A673 (cell line): ENCODE data around the gene PPARA. TPM values are rescaled to one million over a fixed set of nuclear protein-coding genes. Genes with fewer than 3 reads are reported as not detected.

Experiments used
- BruUV-seq: library from RNA; stranded (reverse); fragments of 400-500 nt; replicated peaks from 2 replicates; lab custom pipeline; 2021; lab: Mats Ljungman, UMichigan
- CTCF ChIA-PET: fragments of 300-600 bp; sonication (Branson Sonifier 250); formaldehyde crosslinking; loops from one replicate; lab custom pipeline; 2022; ENCODE audit warnings: antibody characterized with exemption; lab: Charles Lee
- POLR2A ChIA-PET: fragments of 300-600 bp; sonication (Branson Sonifier 250); formaldehyde crosslinking; loops from one replicate; lab custom pipeline; 2022; ENCODE audit warnings: antibody characterized with exemption; ENCODE audit not compliant: low non-redundant PET; lab: Charles Lee
- DNase-seq: peaks from one replicate; pipeline ENCODE4 v3.0.0-alpha.2; 2015; ENCODE audit warnings: low spot score
- H3K27ac ChIP-seq: fragments of 200-600 bp; sonication (generic); 2 replicates; pipeline ENCODE4 v1.5.1; 2016; ENCODE audit warnings: mixed run types, low read depth, mild to moderate bottlenecking, mixed read lengths, antibody characterized with exemption, low read length; ENCODE audit not compliant: poor library complexity, severe bottlenecking
- H3K27me3 ChIP-seq: fragments of 200-600 bp; sonication (generic); replicated peaks from 2 replicates; pipeline ENCODE4 v1.6.1; 2017; ENCODE audit warnings: mixed run types, low read depth, mild to moderate bottlenecking, mixed read lengths, antibody characterized with exemption, low read length; ENCODE audit not compliant: insufficient read depth, poor library complexity
- H3K36me3 ChIP-seq: fragments of 200-600 bp; sonication (generic); 2 replicates; pipeline ENCODE4 v1.6.1; 2016; ENCODE audit warnings: mixed run types, mild to moderate bottlenecking, mixed read lengths, antibody characterized with exemption, low read length; ENCODE audit not compliant: insufficient read depth, poor library complexity, severe bottlenecking
- H3K4me1 ChIP-seq: fragments of 200-600 bp; sonication (generic); 2 replicates; pipeline ENCODE4 v1.6.1; 2017; ENCODE audit warnings: mixed run types, mild to moderate bottlenecking, mixed read lengths, antibody characterized with exemption, low read length; ENCODE audit not compliant: insufficient read depth, poor library complexity, severe bottlenecking
- H3K4me3 ChIP-seq: fragments of 200-600 bp; sonication (generic); 2 replicates; pipeline ENCODE4 v1.5.1; 2016; ENCODE audit warnings: low read depth, mixed run types, mild to moderate bottlenecking, mixed read lengths, low read length; ENCODE audit not compliant: poor library complexity, severe bottlenecking
- H3K9me3 ChIP-seq: fragments of 200-600 bp; sonication (generic); 2 replicates; pipeline ENCODE4 v1.6.1; 2016; ENCODE audit warnings: mixed run types, low read depth, mild to moderate bottlenecking, mixed read lengths, antibody characterized with exemption, low read length; ENCODE audit not compliant: poor library complexity, severe bottlenecking
- CTCF ChIP-seq: fragments of 300-800, 200-600 bp; sonication (generic); conservative IDR thresholded peaks from 2 replicates; pipeline ENCODE4 v1.5.1; 2017; ENCODE audit warnings: low read depth, mild to moderate bottlenecking, antibody characterized with exemption, low read length, moderate library complexity, mixed read lengths
- EZH2 ChIP-seq: fragments of 200-600 bp; sonication (generic); IDR thresholded peaks from 2 replicates; pipeline ENCODE4 v1.6.1; 2017; ENCODE audit warnings: borderline replicate concordance, low read depth, mild to moderate bottlenecking, mixed read lengths, antibody characterized with exemption, low read length; ENCODE audit not compliant: poor library complexity, severe bottlenecking
- intact Hi-C: fragments of 100-400 bp; cut with micrococcal nuclease; formaldehyde crosslinking; loops from one replicate; pipeline ENCODE4 v1.10.0; 2022; ENCODE audit not compliant: unreplicated experiment
- total RNA-seq: library from RNA; stranded (reverse); gene quantifications from 2 replicates; pipeline ENCODE4 v1.2.3, GENCODE V29; 2021

PPARA gene
- total RNA-seq, 1 experiment from 2014 or later, result 2.0 TPM

GRCh38 chr22:46286006-46286405 is 135.7 kb downstream of the PPARA start:
- no peak for DNase-seq
- Histone ChIP-seq H3K4me1 (no peaks in the 10 kb centered on the region), H3K36me3 (peaks cover 5% of the 10 kb centered on the region), H3K4me3 (no peak overlapping the region), H3K27ac (no peak overlapping the region), H3K9me3 (no peaks in the 10 kb centered on the region), H3K27me3 (no peaks in the 10 kb centered on the region)
- POLR2A ChIA-PET, result no interaction called here
- intact Hi-C loops, result no loop called here
- CTCF ChIA-PET, result no interaction called here
- no TSS peak for BruUV-seq
- no peak for TF ChIP-seq EZH2
- no peak for TF ChIP-seq CTCF

DNA sequence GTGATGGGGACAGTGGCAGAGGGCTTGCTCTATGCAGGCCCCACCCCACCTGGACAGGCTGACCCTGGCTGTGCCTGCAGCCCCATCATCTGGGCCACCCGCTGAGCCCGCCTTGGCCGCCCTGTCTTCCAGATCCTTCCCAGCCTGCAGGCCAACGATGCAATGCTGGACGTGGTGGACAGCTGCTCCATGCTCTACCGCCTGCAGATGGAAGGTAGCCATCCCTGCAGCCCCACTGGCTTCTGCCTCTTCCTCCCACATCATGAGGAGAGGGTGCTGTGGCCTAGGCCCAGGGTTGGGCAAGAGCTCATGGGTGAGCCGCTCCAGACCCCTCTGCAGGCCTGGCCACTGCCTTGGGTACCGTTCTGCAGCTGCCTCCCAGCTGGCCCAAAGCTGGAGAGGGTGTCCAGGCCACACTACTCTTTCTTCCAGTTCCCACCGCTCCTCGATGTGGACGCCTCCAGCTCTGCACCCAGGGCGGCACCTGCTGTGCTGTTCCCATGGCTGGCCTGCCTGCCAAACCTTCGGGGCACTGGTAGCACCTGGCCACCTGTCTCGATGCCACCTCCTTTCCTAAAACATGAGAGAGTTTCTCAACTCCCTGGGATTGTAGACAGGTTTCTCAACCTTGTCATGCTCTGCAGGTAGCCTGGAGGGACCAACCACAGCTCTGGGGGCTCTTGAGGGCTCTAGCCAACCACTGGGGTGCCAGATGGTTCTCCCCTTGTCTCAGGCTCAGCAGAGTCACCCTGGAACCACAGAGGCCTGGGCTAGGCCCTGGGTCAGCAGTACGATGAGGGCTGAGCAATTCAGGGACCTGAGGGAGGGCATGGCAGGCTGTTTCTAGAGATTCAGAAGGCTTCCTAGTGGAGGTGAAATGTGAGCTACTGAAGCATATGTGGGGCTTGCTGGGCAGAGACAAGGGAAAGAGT is 136.9 kb downstream of the PPARA start:
- no TSS peak for BruUV-seq
- intact Hi-C loops, result no loop called here
- CTCF ChIA-PET, result no interaction called here
- H3K4me1 ChIP-seq, result no peaks in the 10 kb centered on the region
- H3K9me3 ChIP-seq, result no peaks in the 10 kb centered on the region
- no peak for DNase-seq
- H3K27me3 ChIP-seq, result no peaks in the 10 kb centered on the region
- no peak overlapping the region for H3K4me3 ChIP-seq
- POLR2A ChIA-PET, result no interaction called here
- no peak overlapping the region for H3K27ac ChIP-seq
- peaks cover 5% of the 10 kb centered on the region for H3K36me3 ChIP-seq
- TF ChIP-seq CTCF (no peak), EZH2 (no peak)

DNA sequence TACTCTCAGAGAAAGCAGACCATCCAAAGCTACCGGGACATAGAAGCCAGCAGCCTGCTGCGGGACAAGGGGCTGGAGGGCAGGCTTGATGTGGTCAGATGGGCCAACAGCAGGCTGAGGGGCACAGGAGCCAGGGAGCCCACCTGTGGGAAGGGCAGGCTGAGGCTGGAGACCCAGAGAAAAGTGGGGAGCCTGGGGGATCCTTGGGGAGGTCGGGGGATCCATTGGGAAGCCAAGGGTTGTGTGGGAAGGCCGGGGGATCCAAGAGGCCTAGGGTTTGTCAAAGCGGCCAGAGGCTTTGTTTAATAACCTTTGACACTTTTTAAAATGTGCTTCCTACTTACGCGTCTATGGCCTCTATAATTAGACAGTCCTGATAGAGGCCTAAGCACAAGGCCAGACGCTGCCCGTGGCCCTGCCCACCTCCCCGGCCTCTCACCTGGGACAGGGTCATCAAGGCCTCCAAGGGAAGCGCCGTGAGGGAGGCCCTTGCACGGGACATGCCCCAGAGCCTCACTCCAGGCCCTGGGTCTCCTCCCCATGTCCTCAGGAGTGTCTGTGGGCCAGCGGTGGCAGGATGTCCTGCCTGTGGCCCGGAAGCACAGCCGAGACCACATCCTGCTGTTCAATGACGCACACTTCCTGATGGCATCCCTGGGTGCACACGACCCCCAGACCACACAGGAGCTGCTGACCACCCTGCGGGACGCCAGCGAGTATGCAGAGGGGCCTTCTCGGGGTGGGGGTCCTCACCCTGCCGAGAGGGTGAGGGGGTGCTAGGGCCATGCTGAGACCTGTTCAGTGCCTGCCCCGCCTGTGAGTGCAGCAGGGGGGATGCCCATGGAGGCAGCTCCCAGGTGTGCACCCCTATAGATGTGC is 137.8 kb downstream of the PPARA start:
- no TSS peak for BruUV-seq
- Histone ChIP-seq H3K27ac (no peak overlapping the region), H3K36me3 (peaks cover 5% of the 10 kb centered on the region), H3K9me3 (no peaks in the 10 kb centered on the region), H3K4me1 (peaks cover 2% of the 10 kb centered on the region), H3K4me3 (no peak overlapping the region), H3K27me3 (no peaks in the 10 kb centered on the region)
- TF ChIP-seq EZH2 (no peak), CTCF (no peak)
- no peak for DNase-seq
- intact Hi-C loops, result no loop called here
- ChIA-PET POLR2A (no interaction called here), CTCF (no interaction called here)
